HepG2 (cell line): ENCODE results near the gene ATP2A3. TPM values are rescaled to one million over a fixed set of nuclear protein-coding genes. Genes with fewer than 3 reads are reported as not detected.
A peak's percentile ranks its signal among the peaks of the same experiment; 100 is the strongest.

Experiments used
- CEBPG ChIP-seq: IDR thresholded peaks from 2 replicates; pipeline ENCODE4 v1.6.1; 2016
- HMG20B ChIP-seq: conservative IDR thresholded peaks from 2 replicates; pipeline ENCODE4 v1.6.1; 2016; ENCODE audit warnings: missing genetic modification reagents, missing compliant biosample characterization
- IRX3 ChIP-seq: sonication (generic); formaldehyde crosslinking; IDR thresholded peaks from 2 replicates; pipeline ENCODE4 v1.8.1; 2023; ENCODE audit warnings: mild to moderate bottlenecking, low read depth, missing genetic modification reagents, borderline replicate concordance
- KMT2B ChIP-seq: IDR thresholded peaks from 2 replicates; pipeline ENCODE4 v1.6.1; 2016; ENCODE audit warnings: missing genetic modification reagents, missing compliant biosample characterization
- NCOA2 ChIP-seq: sonication (generic); formaldehyde crosslinking; IDR thresholded peaks from 2 replicates; pipeline ENCODE4 v1.8.0; 2022; ENCODE audit warnings: inconsistent platforms
- POGZ ChIP-seq: sonication (generic); formaldehyde crosslinking; IDR thresholded peaks from 2 replicates; pipeline ENCODE4 v1.4.0; 2020; ENCODE audit warnings: mild to moderate bottlenecking, missing genetic modification reagents
- SIX4 ChIP-seq: sonication (generic); formaldehyde crosslinking; IDR thresholded peaks from 2 replicates; pipeline ENCODE4 v1.4.0; 2020; ENCODE audit warnings: missing genetic modification reagents
- ZKSCAN8 ChIP-seq: IDR thresholded peaks from 2 replicates; pipeline ENCODE4 v1.6.1; 2016; ENCODE audit warnings: borderline replicate concordance, missing genetic modification reagents, missing compliant biosample characterization
- ZNF12 ChIP-seq: sonication (generic); formaldehyde crosslinking; IDR thresholded peaks from 2 replicates; pipeline ENCODE4 v1.5.0; 2020; ENCODE audit warnings: missing genetic modification reagents
- ZNF614 ChIP-seq: IDR thresholded peaks from 2 replicates; pipeline ENCODE4 v1.6.1; 2018; ENCODE audit warnings: missing biosample characterization, missing genetic modification reagents, inconsistent platforms, borderline replicate concordance
- ZNF747 ChIP-seq: sonication (generic); formaldehyde crosslinking; IDR thresholded peaks from 2 replicates; pipeline ENCODE4 v1.8.1; 2023; ENCODE audit warnings: missing genetic modification reagents, mild to moderate bottlenecking, borderline replicate concordance
- ZNF879 ChIP-seq: sonication (generic); formaldehyde crosslinking; IDR thresholded peaks from 2 replicates; pipeline ENCODE4 v1.8.1; 2023; ENCODE audit warnings: missing genetic modification reagents
- ZSCAN25 ChIP-seq: sonication (generic); formaldehyde crosslinking; IDR thresholded peaks from 2 replicates; pipeline ENCODE4 v1.8.0; 2022; ENCODE audit warnings: mild to moderate bottlenecking, missing genetic modification reagents
- polyA plus RNA-seq, 8 experiments: library from polyadenylated mRNA; depleted of rRNA in 3 of 8; stranded (reverse) in 7 of 8; unstranded in 1 of 8; fragments of >200 nt; fragmentation: Illumina TruSeq in 4 of 8; extraction: Trizol in 4 of 8; gene quantifications; 2 replicates each; pipeline versions ENCODE4 v1.2.1 to v1.2.3, GENCODE V29; 2011 to 2016; ENCODE audit warnings: low read depth in 4 of 8, missing spikeins in 1 of 8, mixed read lengths in 1 of 8; ENCODE audit not compliant: insufficient read depth in 1 of 8
- total RNA-seq, 5 experiments: library from RNA; depleted of rRNA; stranded (reverse); fragments of >200 nt; fragmentation: Illumina TruSeq; extraction: Trizol; gene quantifications; 2 replicates each; pipeline ENCODE4 v1.2.3, GENCODE V29; 2016; ENCODE audit warnings: low read depth in 1 of 5
- TF ChIP-seq, protein P1 (sequence below): sonication (generic); formaldehyde crosslinking; IDR thresholded peaks from 2 replicates; pipeline ENCODE4 v1.5.0; 2020; ENCODE audit warnings: missing genetic modification reagents, mild to moderate bottlenecking, borderline replicate concordance
- TF ChIP-seq, protein P2 (sequence below): sonication (generic); formaldehyde crosslinking; conservative IDR thresholded peaks from 2 replicates; pipeline ENCODE4 v1.4.0; 2020; ENCODE audit warnings: missing genetic modification reagents
- TF ChIP-seq, protein P3 (sequence below): sonication (generic); formaldehyde crosslinking; IDR thresholded peaks from 2 replicates; pipeline ENCODE4 v1.4.0; 2020; ENCODE audit warnings: low read depth, missing genetic modification reagents
- TF ChIP-seq, protein P4 (sequence below): sonication (generic); formaldehyde crosslinking; IDR thresholded peaks from 2 replicates; pipeline ENCODE4 v1.4.0; 2020; ENCODE audit warnings: mild to moderate bottlenecking, missing genetic modification reagents, borderline replicate concordance

ATP2A3 gene
- total and polyA plus RNA-seq, 2 of the 13 experiments (the other 11 are each of a cell fraction or from before 2014, with no cell fraction given): 0.07 TPM; not detected in 1

DNA sequence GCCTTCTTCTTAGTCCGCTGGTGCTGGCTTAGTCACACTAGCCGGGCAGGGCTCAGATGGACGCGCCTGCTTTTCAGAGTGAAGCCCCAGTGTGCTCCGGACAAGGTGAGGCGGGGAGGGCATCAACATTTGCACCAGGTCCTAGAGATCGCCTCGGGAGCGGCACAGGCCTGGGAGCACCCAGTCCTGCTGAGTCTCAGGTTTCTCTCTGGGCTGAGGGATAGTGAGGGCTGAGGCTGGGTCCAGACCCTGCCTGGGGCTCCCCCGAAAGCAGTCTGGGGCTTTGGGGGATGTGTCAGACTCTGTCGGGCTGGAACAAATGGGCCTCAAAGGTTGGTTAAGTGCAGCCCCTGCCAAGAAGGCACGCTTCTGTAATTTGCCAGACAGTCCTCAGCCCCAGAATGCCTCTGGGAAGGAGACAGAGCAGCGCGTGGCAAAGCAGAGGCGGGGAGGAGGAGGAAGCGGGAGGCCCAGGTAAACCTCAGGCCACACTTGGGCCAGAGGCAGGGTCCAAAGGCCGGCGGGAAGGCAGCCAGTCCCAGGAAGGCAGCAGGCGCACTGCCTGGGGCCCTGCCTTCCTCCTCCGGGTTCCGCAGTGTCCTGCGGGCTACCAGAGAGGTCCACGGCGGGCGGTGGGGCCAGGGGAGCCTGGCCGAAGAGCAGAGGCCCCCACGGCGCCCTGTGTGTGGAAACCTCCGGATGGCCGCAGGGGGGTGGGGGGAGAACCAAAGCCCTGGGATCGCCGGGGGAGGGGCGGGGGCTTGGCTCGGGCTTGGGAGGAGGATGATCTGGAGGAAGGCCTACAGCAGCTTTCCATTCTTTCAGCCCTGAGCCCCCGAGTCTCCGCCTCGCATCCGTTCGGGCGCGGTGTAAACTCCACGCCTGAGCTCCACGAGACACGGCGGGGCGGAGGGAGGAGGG, 39.5 kb upstream of the ATP2A3 start (continued):
- TF ChIP-seq, protein P1, sequence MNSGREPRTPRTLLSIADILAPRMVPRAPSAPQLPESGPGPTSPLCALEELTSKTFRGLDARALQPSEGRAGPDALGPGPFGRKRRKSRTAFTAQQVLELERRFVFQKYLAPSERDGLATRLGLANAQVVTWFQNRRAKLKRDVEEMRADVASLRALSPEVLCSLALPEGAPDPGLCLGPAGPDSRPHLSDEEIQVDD (CRISPR knock-in tag): 0 out of 2 replicates have a peak, but pooled peaks have one; percentile 44
- TF ChIP-seq ZKSCAN8 (CRISPR knock-in tag) (0 out of 2 replicates have a peak, but pooled peaks have one; percentile 22), POGZ (CRISPR knock-in tag) (0 out of 2 replicates have a peak, but pooled peaks have one; percentile 17), SIX4 (CRISPR knock-in tag) (0 out of 2 replicates have a peak, but pooled peaks have one; percentile 9), IRX3 (CRISPR knock-in tag) (no peak; the same call in 1 of the 2 replicates), KMT2B (CRISPR knock-in tag) (0 out of 2 replicates have a peak, but pooled peaks have one; percentile 1), HMG20B (CRISPR knock-in tag) (peak; percentile 61; the same call in 1 of the 2 replicates), ZNF879 (CRISPR knock-in tag) (peak; percentile 12; the same call in 1 of the 2 replicates), ZNF12 (0 out of 2 replicates have a peak, but pooled peaks have one; percentile 59), NCOA2 (peak; percentile 65; the same call in 1 of the 2 replicates), CEBPG (CRISPR knock-in tag) (0 out of 2 replicates have a peak, but pooled peaks have one; percentile 25), ZNF614 (CRISPR knock-in tag) (0 out of 2 replicates have a peak, but pooled peaks have one; percentile 27), ZSCAN25 (peak; percentile 66; the same call in 1 of the 2 replicates), ZNF747 (0 out of 2 replicates have a peak, but pooled peaks have one; percentile 7)
- TF ChIP-seq, protein P2, sequence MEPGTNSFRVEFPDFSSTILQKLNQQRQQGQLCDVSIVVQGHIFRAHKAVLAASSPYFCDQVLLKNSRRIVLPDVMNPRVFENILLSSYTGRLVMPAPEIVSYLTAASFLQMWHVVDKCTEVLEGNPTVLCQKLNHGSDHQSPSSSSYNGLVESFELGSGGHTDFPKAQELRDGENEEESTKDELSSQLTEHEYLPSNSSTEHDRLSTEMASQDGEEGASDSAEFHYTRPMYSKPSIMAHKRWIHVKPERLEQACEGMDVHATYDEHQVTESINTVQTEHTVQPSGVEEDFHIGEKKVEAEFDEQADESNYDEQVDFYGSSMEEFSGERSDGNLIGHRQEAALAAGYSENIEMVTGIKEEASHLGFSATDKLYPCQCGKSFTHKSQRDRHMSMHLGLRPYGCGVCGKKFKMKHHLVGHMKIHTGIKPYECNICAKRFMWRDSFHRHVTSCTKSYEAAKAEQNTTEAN (CRISPR knock-in tag): no peak
- TF ChIP-seq, protein P3, sequence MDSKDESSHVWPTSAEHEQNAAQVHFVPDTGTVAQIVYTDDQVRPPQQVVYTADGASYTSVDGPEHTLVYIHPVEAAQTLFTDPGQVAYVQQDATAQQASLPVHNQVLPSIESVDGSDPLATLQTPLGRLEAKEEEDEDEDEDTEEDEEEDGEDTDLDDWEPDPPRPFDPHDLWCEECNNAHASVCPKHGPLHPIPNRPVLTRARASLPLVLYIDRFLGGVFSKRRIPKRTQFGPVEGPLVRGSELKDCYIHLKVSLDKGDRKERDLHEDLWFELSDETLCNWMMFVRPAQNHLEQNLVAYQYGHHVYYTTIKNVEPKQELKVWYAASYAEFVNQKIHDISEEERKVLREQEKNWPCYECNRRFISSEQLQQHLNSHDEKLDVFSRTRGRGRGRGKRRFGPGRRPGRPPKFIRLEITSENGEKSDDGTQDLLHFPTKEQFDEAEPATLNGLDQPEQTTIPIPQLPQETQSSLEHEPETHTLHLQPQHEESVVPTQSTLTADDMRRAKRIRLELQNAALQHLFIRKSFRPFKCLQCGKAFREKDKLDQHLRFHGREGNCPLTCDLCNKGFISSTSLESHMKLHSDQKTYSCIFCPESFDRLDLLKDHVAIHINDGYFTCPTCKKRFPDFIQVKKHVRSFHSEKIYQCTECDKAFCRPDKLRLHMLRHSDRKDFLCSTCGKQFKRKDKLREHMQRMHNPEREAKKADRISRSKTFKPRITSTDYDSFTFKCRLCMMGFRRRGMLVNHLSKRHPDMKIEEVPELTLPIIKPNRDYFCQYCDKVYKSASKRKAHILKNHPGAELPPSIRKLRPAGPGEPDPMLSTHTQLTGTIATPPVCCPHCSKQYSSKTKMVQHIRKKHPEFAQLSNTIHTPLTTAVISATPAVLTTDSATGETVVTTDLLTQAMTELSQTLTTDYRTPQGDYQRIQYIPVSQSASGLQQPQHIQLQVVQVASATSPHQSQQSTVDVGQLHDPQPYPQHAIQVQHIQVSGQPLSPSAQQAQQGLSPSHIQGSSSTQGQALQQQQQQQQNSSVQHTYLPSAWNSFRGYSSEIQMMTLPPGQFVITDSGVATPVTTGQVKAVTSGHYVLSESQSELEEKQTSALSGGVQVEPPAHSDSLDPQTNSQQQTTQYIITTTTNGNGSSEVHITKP (CRISPR knock-in tag): 0 out of 2 replicates have a peak, but pooled peaks have one; percentile 40
- TF ChIP-seq, protein P4, sequence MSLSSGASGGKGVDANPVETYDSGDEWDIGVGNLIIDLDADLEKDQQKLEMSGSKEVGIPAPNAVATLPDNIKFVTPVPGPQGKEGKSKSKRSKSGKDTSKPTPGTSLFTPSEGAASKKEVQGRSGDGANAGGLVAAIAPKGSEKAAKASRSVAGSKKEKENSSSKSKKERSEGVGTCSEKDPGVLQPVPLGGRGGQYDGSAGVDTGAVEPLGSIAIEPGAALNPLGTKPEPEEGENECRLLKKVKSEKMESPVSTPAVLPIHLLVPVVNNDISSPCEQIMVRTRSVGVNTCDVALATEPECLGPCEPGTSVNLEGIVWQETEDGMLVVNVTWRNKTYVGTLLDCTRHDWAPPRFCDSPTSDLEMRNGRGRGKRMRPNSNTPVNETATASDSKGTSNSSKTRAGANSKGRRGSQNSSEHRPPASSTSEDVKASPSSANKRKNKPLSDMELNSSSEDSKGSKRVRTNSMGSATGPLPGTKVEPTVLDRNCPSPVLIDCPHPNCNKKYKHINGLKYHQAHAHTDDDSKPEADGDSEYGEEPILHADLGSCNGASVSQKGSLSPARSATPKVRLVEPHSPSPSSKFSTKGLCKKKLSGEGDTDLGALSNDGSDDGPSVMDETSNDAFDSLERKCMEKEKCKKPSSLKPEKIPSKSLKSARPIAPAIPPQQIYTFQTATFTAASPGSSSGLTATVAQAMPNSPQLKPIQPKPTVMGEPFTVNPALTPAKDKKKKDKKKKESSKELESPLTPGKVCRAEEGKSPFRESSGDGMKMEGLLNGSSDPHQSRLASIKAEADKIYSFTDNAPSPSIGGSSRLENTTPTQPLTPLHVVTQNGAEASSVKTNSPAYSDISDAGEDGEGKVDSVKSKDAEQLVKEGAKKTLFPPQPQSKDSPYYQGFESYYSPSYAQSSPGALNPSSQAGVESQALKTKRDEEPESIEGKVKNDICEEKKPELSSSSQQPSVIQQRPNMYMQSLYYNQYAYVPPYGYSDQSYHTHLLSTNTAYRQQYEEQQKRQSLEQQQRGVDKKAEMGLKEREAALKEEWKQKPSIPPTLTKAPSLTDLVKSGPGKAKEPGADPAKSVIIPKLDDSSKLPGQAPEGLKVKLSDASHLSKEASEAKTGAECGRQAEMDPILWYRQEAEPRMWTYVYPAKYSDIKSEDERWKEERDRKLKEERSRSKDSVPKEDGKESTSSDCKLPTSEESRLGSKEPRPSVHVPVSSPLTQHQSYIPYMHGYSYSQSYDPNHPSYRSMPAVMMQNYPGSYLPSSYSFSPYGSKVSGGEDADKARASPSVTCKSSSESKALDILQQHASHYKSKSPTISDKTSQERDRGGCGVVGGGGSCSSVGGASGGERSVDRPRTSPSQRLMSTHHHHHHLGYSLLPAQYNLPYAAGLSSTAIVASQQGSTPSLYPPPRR (CRISPR knock-in tag): peak; percentile 75; the same call in 1 of the 2 replicates
